G401.6 (cell line): Measurements from ENCODE around the gene MARCHF3.
"Not testable (repeated sequence)": the region's sequence is repeated elsewhere in the genome, so short reads cannot be mapped to it uniquely, and the experiment has no call there.

Experiments
- FAIRE-seq: peaks from 2 replicates; lab custom pipeline; 2012; peaks lifted over from hg19 to GRCh38; lab: Jason Lieb, UNC

MARCHF3 gene

GRCh38 chr5:126917918-126918614, 112.3 kb downstream of the MARCHF3 start:
- no peak for FAIRE-seq

GRCh38 chr5:126915496-126915895, 114.9 kb downstream of the MARCHF3 start:
- FAIRE-seq = no peak

- no peak for FAIRE-seq
Observed at GRCh38 chr5:126914801-126915436, 115.4 kb downstream of the MARCHF3 start.

- no peak for FAIRE-seq
Observed at GRCh38 chr5:126912616-126913200, 117.7 kb downstream of the MARCHF3 start.

GRCh38 chr5:126911986-126912385, 118.4 kb downstream of the MARCHF3 start:
- FAIRE-seq = no peak

- FAIRE-seq = no peak
Observed at GRCh38 chr5:126909856-126910255, 120.5 kb downstream of the MARCHF3 start.

GRCh38 chr5:126904407-126904806, 126.0 kb downstream of the MARCHF3 start:
- FAIRE-seq = not testable (repeated sequence)

- FAIRE-seq = no peak
Observed at GRCh38 chr5:126900796-126901195, 129.6 kb downstream of the MARCHF3 start.

GRCh38 chr5:126899476-126899875, 130.9 kb downstream of the MARCHF3 start:
- FAIRE-seq = no peak

GRCh38 chr5:126897851-126898630, 132.3 kb downstream of the MARCHF3 start:
- no peak for FAIRE-seq

GRCh38 chr5:126896170-126896702, 134.1 kb downstream of the MARCHF3 start:
- FAIRE-seq = no peak

GRCh38 chr5:126895712-126896111, 134.6 kb downstream of the MARCHF3 start:
- FAIRE-seq = not testable (repeated sequence)

- FAIRE-seq = not testable (repeated sequence)
Observed at GRCh38 chr5:126890414-126890813, 139.9 kb downstream of the MARCHF3 start.

- no peak for FAIRE-seq
Observed at GRCh38 chr5:126888175-126888574, 142.2 kb downstream of the MARCHF3 start.

GRCh38 chr5:126884269-126884819, 146.0 kb downstream of the MARCHF3 start:
- no peak for FAIRE-seq

- no peak for FAIRE-seq
Observed at GRCh38 chr5:126883564-126884245, 146.7 kb downstream of the MARCHF3 start.

- no peak for FAIRE-seq
Observed at GRCh38 chr5:126881821-126882600, 148.3 kb downstream of the MARCHF3 start.

GRCh38 chr5:126878634-126879033, 151.7 kb downstream of the MARCHF3 start:
- FAIRE-seq = no peak

GRCh38 chr5:126878085-126878484, 152.3 kb downstream of the MARCHF3 start:
- FAIRE-seq = no peak

- no peak for FAIRE-seq
Observed at GRCh38 chr5:126877602-126878001, 152.8 kb downstream of the MARCHF3 start.

GRCh38 chr5:126875303-126875785, 155.0 kb downstream of the MARCHF3 start:
- FAIRE-seq = no peak
